Activated CD4-positive, alpha-beta memory T cell treated with anti-CD3 and anti-CD28 coated beads for 36 hours (primary cell): ENCODE data around the gene GP2. TPM values are rescaled to one million over a fixed set of nuclear protein-coding genes. Genes with fewer than 3 reads are reported as not detected.

Experiments used
- CTCF ChIA-PET: fragments of 350-600 bp; sonication (Branson Sonifier 250); formaldehyde crosslinking; loops from one replicate; lab custom pipeline; 2021; ENCODE audit warnings: antibody characterized with exemption, inconsistent platforms; lab: Charles Lee
- POLR2A ChIA-PET: fragments of 350-600 bp; sonication (Branson Sonifier 250); formaldehyde crosslinking; loops from one replicate; lab custom pipeline; 2021; ENCODE audit warnings: antibody characterized with exemption; lab: Charles Lee
- DNase-seq: peaks from one replicate; pipeline ENCODE4 v3.0.0-alpha.2; 2020
- H3K27ac Mint-ChIP-seq: one replicate; pipeline ENCODE4 v1.8.0; 2021; ENCODE audit warnings: mixed read lengths
- H3K27me3 Mint-ChIP-seq: one replicate; pipeline ENCODE4 v1.8.0; 2021; ENCODE audit warnings: mixed read lengths
- H3K36me3 Mint-ChIP-seq: one replicate; pipeline ENCODE4 v1.8.0; 2021; ENCODE audit warnings: mixed read lengths
- H3K4me1 Mint-ChIP-seq: one replicate; pipeline ENCODE4 v1.8.0; 2021; ENCODE audit warnings: low read depth, mixed read lengths
- H3K4me3 Mint-ChIP-seq: one replicate; pipeline ENCODE4 v1.8.0; 2021; ENCODE audit warnings: mild to moderate bottlenecking, mixed read lengths
- H3K9me3 Mint-ChIP-seq: one replicate; pipeline ENCODE4 v1.8.0; 2021; ENCODE audit warnings: mixed read lengths
- intact Hi-C: fragments of 100-400 bp; cut with micrococcal nuclease; formaldehyde crosslinking; loops from one replicate; pipeline ENCODE4 v1.15.1; 2023
- total RNA-seq, 2 experiments: library from RNA; stranded (reverse); gene quantifications; one replicate each; pipeline ENCODE4 v1.2.3, GENCODE V29; 2021

The GP2 gene
- total RNA-seq: not detected

GRCh38 chr16:20327444-20328041 lies at the start of gene GP2:
GP2 (minus strand) TSS chr16:20327513; CDS start chr16:20326431, 1,082 bp downstream.
- DNase-seq: no peak
- Mint-ChIP-seq H3K9me3 (no peaks in the 10 kb centered on the region), H3K27me3 (no peaks in the 10 kb centered on the region), H3K4me1 (no peaks in the 10 kb centered on the region), H3K36me3 (no peaks in the 10 kb centered on the region), H3K4me3 (no peak within 1 kb of the TSS), H3K27ac (no peak within 1 kb of the TSS)
- ChIA-PET POLR2A (no interaction called here), CTCF (no interaction called here)
- intact Hi-C loops: no loop called here

- no peak overlapping the region for H3K27ac Mint-ChIP-seq
- intact Hi-C loops: no loop called here
- H3K4me1 Mint-ChIP-seq: no peaks in the 10 kb centered on the region
- peaks cover 7% of the 10 kb centered on the region for H3K27me3 Mint-ChIP-seq
- ChIA-PET POLR2A (no interaction called here), CTCF (interaction anchor here (6.4 kb wide), 1 partner anchor 12 kb away, joined by 44 read pairs; no protein-coding TSS in a partner anchor)
- no peak overlapping the region for H3K4me3 Mint-ChIP-seq
- H3K36me3 Mint-ChIP-seq: no peaks in the 10 kb centered on the region
- H3K9me3 Mint-ChIP-seq: no peaks in the 10 kb centered on the region
- DNase-seq: no peak
These were observed 45.4 kb upstream of the GP2 start for GRCh38 chr16:20372701-20373100.

GRCh38 chr16:20369452-20370054 lies 42.2 kb upstream of the GP2 start:
- no peaks in the 10 kb centered on the region for H3K36me3 Mint-ChIP-seq
- H3K27ac Mint-ChIP-seq: no peak overlapping the region
- intact Hi-C loops: no loop called here
- ChIA-PET POLR2A (no interaction called here), CTCF (interaction anchor here (1.2 to 2.0 kb wide), 2 partner anchors 16 to 70 kb away, joined by 3 to 8 read pairs; no protein-coding TSS in a partner anchor)
- no peak overlapping the region for H3K4me3 Mint-ChIP-seq
- H3K27me3 Mint-ChIP-seq: peaks cover 12% of the 10 kb centered on the region
- no peaks in the 10 kb centered on the region for H3K9me3 Mint-ChIP-seq
- H3K4me1 Mint-ChIP-seq: no peaks in the 10 kb centered on the region
- DNase-seq: no peak

- no peaks in the 10 kb centered on the region for H3K4me1 Mint-ChIP-seq
- no peak for DNase-seq
- POLR2A ChIA-PET: no interaction called here
- no peaks in the 10 kb centered on the region for H3K36me3 Mint-ChIP-seq
- CTCF ChIA-PET: interaction anchor here (1.6 kb wide), 1 partner anchor 21 kb away, joined by 6 read pairs; no protein-coding TSS in a partner anchor
- no peak overlapping the region for H3K4me3 Mint-ChIP-seq
- H3K27me3 Mint-ChIP-seq: peaks cover 11% of the 10 kb centered on the region
- intact Hi-C loops: no loop called here
- no peak overlapping the region for H3K27ac Mint-ChIP-seq
- no peaks in the 10 kb centered on the region for H3K9me3 Mint-ChIP-seq
These were observed 36.7 kb upstream of the GP2 start for GRCh38 chr16:20364051-20364450.

GRCh38 chr16:20363191-20363590 lies 35.9 kb upstream of the GP2 start:
- H3K27ac Mint-ChIP-seq: no peak overlapping the region
- CTCF ChIA-PET: interaction anchor here (0.6 to 1.6 kb wide), 2 partner anchors 9 to 22 kb away, joined by 3 to 6 read pairs; no protein-coding TSS in a partner anchor
- peaks cover 11% of the 10 kb centered on the region for H3K27me3 Mint-ChIP-seq
- intact Hi-C loops: no loop called here
- POLR2A ChIA-PET: no interaction called here
- H3K36me3 Mint-ChIP-seq: no peaks in the 10 kb centered on the region
- no peak for DNase-seq
- H3K4me1 Mint-ChIP-seq: no peaks in the 10 kb centered on the region
- H3K4me3 Mint-ChIP-seq: no peak overlapping the region
- H3K9me3 Mint-ChIP-seq: no peaks in the 10 kb centered on the region

- H3K4me3 Mint-ChIP-seq: no peak overlapping the region
- no peaks in the 10 kb centered on the region for H3K4me1 Mint-ChIP-seq
- ChIA-PET POLR2A (no interaction called here), CTCF (interaction anchor here (2.2 kb wide), 1 partner anchor 24 kb away, joined by 10 read pairs; no protein-coding TSS in a partner anchor)
- peaks cover 9% of the 10 kb centered on the region for H3K27me3 Mint-ChIP-seq
- intact Hi-C loops: no loop called here
- H3K36me3 Mint-ChIP-seq: no peaks in the 10 kb centered on the region
- DNase-seq: no peak
- H3K27ac Mint-ChIP-seq: no peak overlapping the region
- no peaks in the 10 kb centered on the region for H3K9me3 Mint-ChIP-seq
These were observed 32.7 kb upstream of the GP2 start for GRCh38 chr16:20359997-20360396.

GRCh38 chr16:20355114-20355782 lies 27.9 kb upstream of the GP2 start:
- H3K36me3 Mint-ChIP-seq: no peaks in the 10 kb centered on the region
- no peaks in the 10 kb centered on the region for H3K4me1 Mint-ChIP-seq
- intact Hi-C loops: no loop called here
- ChIA-PET CTCF (no interaction called here), POLR2A (no interaction called here)
- no peak overlapping the region for H3K4me3 Mint-ChIP-seq
- peaks cover 11% of the 10 kb centered on the region for H3K27me3 Mint-ChIP-seq
- no peaks in the 10 kb centered on the region for H3K9me3 Mint-ChIP-seq
- DNase-seq: no peak
- H3K27ac Mint-ChIP-seq: no peak overlapping the region

GRCh38 chr16:20353379-20353778 lies 26.1 kb upstream of the GP2 start:
- H3K4me3 Mint-ChIP-seq: no peak overlapping the region
- intact Hi-C loops: no loop called here
- ChIA-PET POLR2A (no interaction called here), CTCF (no interaction called here)
- H3K27me3 Mint-ChIP-seq: peaks cover 9% of the 10 kb centered on the region
- H3K4me1 Mint-ChIP-seq: no peaks in the 10 kb centered on the region
- H3K9me3 Mint-ChIP-seq: no peaks in the 10 kb centered on the region
- H3K36me3 Mint-ChIP-seq: no peaks in the 10 kb centered on the region
- H3K27ac Mint-ChIP-seq: no peak overlapping the region
- no peak for DNase-seq

GRCh38 chr16:20352615-20353014 lies 25.3 kb upstream of the GP2 start, which contains the start of gene UMOD:
UMOD (minus strand) TSS chr16:20352715; CDS start chr16:20350737, 1,978 bp downstream.
- Mint-ChIP-seq H3K36me3 (no peaks in the 10 kb centered on the region), H3K27me3 (peaks cover 9% of the 10 kb centered on the region), H3K4me1 (no peaks in the 10 kb centered on the region), H3K27ac (no peak within 1 kb of the TSS), H3K4me3 (no peak within 1 kb of the TSS), H3K9me3 (no peaks in the 10 kb centered on the region)
- no peak for DNase-seq
- ChIA-PET POLR2A (no interaction called here), CTCF (no interaction called here)
- intact Hi-C loops: no loop called here

- POLR2A ChIA-PET: no interaction called here
- Mint-ChIP-seq H3K4me3 (no peak overlapping the region), H3K36me3 (no peaks in the 10 kb centered on the region), H3K27me3 (no peaks in the 10 kb centered on the region), H3K27ac (no peak overlapping the region), H3K4me1 (no peaks in the 10 kb centered on the region), H3K9me3 (no peaks in the 10 kb centered on the region)
- CTCF ChIA-PET: interaction anchor here (1.3 kb wide), 1 partner anchor 10 kb away, joined by 3 read pairs; no protein-coding TSS in a partner anchor
- no peak for DNase-seq
- intact Hi-C loops: no loop called here
These were observed 22.3 kb upstream of the GP2 start for GRCh38 chr16:20349615-20350014.

- H3K9me3 Mint-ChIP-seq: no peaks in the 10 kb centered on the region
- no peak for DNase-seq
- ChIA-PET CTCF (no interaction called here), POLR2A (no interaction called here)
- H3K27ac Mint-ChIP-seq: no peak overlapping the region
- no peaks in the 10 kb centered on the region for H3K36me3 Mint-ChIP-seq
- H3K4me1 Mint-ChIP-seq: no peaks in the 10 kb centered on the region
- no peaks in the 10 kb centered on the region for H3K27me3 Mint-ChIP-seq
- intact Hi-C loops: no loop called here
- H3K4me3 Mint-ChIP-seq: no peak overlapping the region
These were observed 21.3 kb upstream of the GP2 start for GRCh38 chr16:20348365-20349185.
